K562 (cell line): Measurements from ENCODE around the gene KAZN.

Experiments used
- EGR1 ChIP-seq: fragments of 450-650 bp; conservative IDR thresholded peaks from 2 replicates; pipeline ENCODE4 v1.6.1; 2017; ENCODE audit warnings: mild to moderate bottlenecking
- EHMT2 ChIP-seq: fragments of 450-650 bp; IDR thresholded peaks from 2 replicates; pipeline ENCODE4 v1.6.1; 2018; ENCODE audit warnings: antibody characterized with exemption
- MGA ChIP-seq: fragments of 450-650 bp; IDR thresholded peaks from 2 replicates; pipeline ENCODE4 v1.6.1; 2016; ENCODE audit warnings: mild to moderate bottlenecking, moderate library complexity
- POLR2G ChIP-seq: fragments of 200-400 bp; formaldehyde crosslinking; IDR thresholded peaks from 2 replicates; pipeline ENCODE4 v1.6.1; 2017; ENCODE audit warnings: low read depth, mild to moderate bottlenecking, antibody characterized with exemption, low read length, moderate library complexity
- RAD21 ChIP-seq, 2 experiments: fragments of 250-450 bp in 1 of 2; fragments of 450-650 bp in 1 of 2; sonication (Bioruptor Pico) in 1 of 2; formaldehyde crosslinking in 1 of 2; IDR thresholded peaks in 1 of 2; conservative IDR thresholded peaks in 1 of 2; 2 replicates each; pipeline versions ENCODE4 v1.4.0 to v1.8.0; 2020 to 2022; ENCODE audit warnings: mild to moderate bottlenecking in 2 of 2, moderate library complexity in 1 of 2
- ZNF507 ChIP-seq: conservative IDR thresholded peaks from 2 replicates; pipeline ENCODE4 v1.6.1; 2017; ENCODE audit warnings: missing genetic modification characterization, missing compliant biosample characterization
- TF ChIP-seq, protein P1 (sequence below), 3 experiments: IDR thresholded peaks in 2 of 3; conservative IDR thresholded peaks in 1 of 3; 2 replicates each; pipeline ENCODE4 v1.5.1; 2011 to 2012; ENCODE audit warnings: low read length in 3 of 3, mild to moderate bottlenecking in 3 of 3, control low read depth in 2 of 3, improper control_type of control experiment in 1 of 3, inconsistent platforms in 1 of 3, low read depth in 1 of 3, mixed read lengths in 1 of 3, moderate library complexity in 1 of 3; ENCODE audit not compliant: insufficient read depth in 2 of 3
- TF ChIP-seq, protein P2 (sequence below): sonication (generic); formaldehyde crosslinking; IDR thresholded peaks from 2 replicates; pipeline ENCODE4 v1.8.1; 2023; ENCODE audit warnings: mild to moderate bottlenecking, missing genetic modification reagents

DNA sequence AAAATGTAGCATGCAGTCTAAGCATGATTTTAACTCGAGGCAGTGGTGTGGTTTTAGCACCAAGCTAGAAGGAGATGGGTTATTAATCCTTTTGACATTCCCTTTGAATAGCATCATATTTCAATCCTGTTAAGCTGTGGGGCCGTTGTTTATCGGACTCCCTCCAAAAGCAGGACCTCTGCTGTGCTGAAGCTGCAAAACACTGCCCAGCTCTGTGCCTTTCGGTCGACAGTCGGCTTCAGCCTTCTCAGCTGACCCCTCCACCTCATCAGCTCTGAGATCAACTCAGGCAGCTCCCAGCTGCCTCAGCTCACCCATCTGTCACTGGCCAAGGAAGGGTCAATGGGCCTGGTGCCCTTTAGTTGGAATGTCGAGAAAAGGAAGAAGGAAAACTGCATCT lies 95.5 kb downstream of the KAZN start:
- TF ChIP-seq ZNF507 (no peak), EHMT2 (no peak), RAD21 (CRISPR knock-in tag; conservative IDR thresholded peaks at IDR 0.05 in 1 of 2, IDR thresholded peaks at IDR 0.05 in 1 of 2) (no peak), MGA (no peak), EGR1 (no peak), POLR2G (no peak)
- TF ChIP-seq, protein P1, sequence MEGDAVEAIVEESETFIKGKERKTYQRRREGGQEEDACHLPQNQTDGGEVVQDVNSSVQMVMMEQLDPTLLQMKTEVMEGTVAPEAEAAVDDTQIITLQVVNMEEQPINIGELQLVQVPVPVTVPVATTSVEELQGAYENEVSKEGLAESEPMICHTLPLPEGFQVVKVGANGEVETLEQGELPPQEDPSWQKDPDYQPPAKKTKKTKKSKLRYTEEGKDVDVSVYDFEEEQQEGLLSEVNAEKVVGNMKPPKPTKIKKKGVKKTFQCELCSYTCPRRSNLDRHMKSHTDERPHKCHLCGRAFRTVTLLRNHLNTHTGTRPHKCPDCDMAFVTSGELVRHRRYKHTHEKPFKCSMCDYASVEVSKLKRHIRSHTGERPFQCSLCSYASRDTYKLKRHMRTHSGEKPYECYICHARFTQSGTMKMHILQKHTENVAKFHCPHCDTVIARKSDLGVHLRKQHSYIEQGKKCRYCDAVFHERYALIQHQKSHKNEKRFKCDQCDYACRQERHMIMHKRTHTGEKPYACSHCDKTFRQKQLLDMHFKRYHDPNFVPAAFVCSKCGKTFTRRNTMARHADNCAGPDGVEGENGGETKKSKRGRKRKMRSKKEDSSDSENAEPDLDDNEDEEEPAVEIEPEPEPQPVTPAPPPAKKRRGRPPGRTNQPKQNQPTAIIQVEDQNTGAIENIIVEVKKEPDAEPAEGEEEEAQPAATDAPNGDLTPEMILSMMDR (IDR thresholded peaks at IDR 0.05 in 2 of 3, conservative IDR thresholded peaks at IDR 0.05 in 1 of 3; ENCODE audit: insufficient read depth in 2 of 3, low read depth in 1 of 3, low read length in 3 of 3) = no peak
- TF ChIP-seq, protein P2, sequence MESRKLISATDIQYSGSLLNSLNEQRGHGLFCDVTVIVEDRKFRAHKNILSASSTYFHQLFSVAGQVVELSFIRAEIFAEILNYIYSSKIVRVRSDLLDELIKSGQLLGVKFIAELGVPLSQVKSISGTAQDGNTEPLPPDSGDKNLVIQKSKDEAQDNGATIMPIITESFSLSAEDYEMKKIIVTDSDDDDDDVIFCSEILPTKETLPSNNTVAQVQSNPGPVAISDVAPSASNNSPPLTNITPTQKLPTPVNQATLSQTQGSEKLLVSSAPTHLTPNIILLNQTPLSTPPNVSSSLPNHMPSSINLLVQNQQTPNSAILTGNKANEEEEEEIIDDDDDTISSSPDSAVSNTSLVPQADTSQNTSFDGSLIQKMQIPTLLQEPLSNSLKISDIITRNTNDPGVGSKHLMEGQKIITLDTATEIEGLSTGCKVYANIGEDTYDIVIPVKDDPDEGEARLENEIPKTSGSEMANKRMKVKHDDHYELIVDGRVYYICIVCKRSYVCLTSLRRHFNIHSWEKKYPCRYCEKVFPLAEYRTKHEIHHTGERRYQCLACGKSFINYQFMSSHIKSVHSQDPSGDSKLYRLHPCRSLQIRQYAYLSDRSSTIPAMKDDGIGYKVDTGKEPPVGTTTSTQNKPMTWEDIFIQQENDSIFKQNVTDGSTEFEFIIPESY (CRISPR knock-in tag) = no peak
